Adipose tissue (tissue), 3 donors: ENCODE measurements around the gene PXYLP1. TPM values are rescaled to one million over a fixed set of nuclear protein-coding genes. Genes with fewer than 3 reads are reported as not detected.

Experiments
- H3K27ac ChIP-seq: one replicate; pipeline ENCODE4 v1.5.1; 2013; ENCODE audit warnings: low read depth, low read length
- WGBS, 3 donors: extraction: QIAGEN DNeasy Blood & Tissue Kit; methylation state at CpG; one replicate each; pipeline ENCODE4 v1.1.7; 2013; 5-methylcytosine and 5-hydroxymethylcytosine counted together
- polyA plus RNA-seq, 3 donors: library from polyadenylated mRNA; stranded (reverse); fragments of 200-250 nt; gene quantifications; one replicate each; pipeline ENCODE4 v1.2.3, GENCODE V29; 2013
- donor health status: healthy with polysubstance abuse.
- donor health status: Bipolar disorder and iron deficiency.
- donor health status: healthy.

Gene PXYLP1
- polyA plus RNA-seq, 3 donors, result 2.4 to 7.9 (median 5.1) TPM

GRCh38 chr3:141262308-141262705, 30.7 kb downstream of the PXYLP1 start:
- 91 to 96% (median 92%) methylated on average over 4 of the region's 4 CpGs for WGBS, 3 donors
- no peak overlapping the region for H3K27ac ChIP-seq

- no peak overlapping the region for H3K27ac ChIP-seq
- 95 to 96% (median 96%) methylated on average over 9 of the region's 9 CpGs for WGBS, 3 donors
Observed at GRCh38 chr3:141266186-141266585, 34.6 kb downstream of the PXYLP1 start.

GRCh38 chr3:141266797-141267555, 35.4 kb downstream of the PXYLP1 start:
- 39 to 72% (median 50%) methylated on average over 13 of the region's 13 CpGs for WGBS, 3 donors

GRCh38 chr3:141267629-141268028, 36.0 kb downstream of the PXYLP1 start:
- H3K27ac ChIP-seq, result no peak overlapping the region

More at GRCh38 chr3:141266797-141267555, 35.4 kb downstream of the PXYLP1 start:
- H3K27ac ChIP-seq, result no peak overlapping the region

- 82 to 96% (median 86%) methylated on average over 7 of the region's 7 CpGs for WGBS, 3 donors
- no peak overlapping the region for H3K27ac ChIP-seq
Observed at GRCh38 chr3:141268306-141268705, 36.7 kb downstream of the PXYLP1 start.

GRCh38 chr3:141268791-141269190, 37.2 kb downstream of the PXYLP1 start:
- WGBS, 3 donors, result 93 to 99% (median 96%) methylated on average over 4 of the region's 4 CpGs
- no peak overlapping the region for H3K27ac ChIP-seq

- no peak overlapping the region for H3K27ac ChIP-seq
- WGBS, 3 donors, result 94 to 96% (median 95%) methylated on average over 3 of the region's 3 CpGs
Observed at GRCh38 chr3:141269961-141270360, 38.3 kb downstream of the PXYLP1 start.

GRCh38 chr3:141271279-141272030, 39.8 kb downstream of the PXYLP1 start:
- WGBS, 3 donors, result 80 to 90% (median 87%) methylated on average over 4 of the region's 4 CpGs
- H3K27ac ChIP-seq, result no peak overlapping the region

GRCh38 chr3:141272906-141273662, 41.5 kb downstream of the PXYLP1 start:
- WGBS, 3 donors, result 95 to 96% (median 95%) methylated on average over 8 of the region's 8 CpGs
- H3K27ac ChIP-seq, result no peak overlapping the region

- WGBS, 3 donors, result 94 to 95% (median 94%) methylated on average over 14 to 15 of the region's 15 CpGs
- H3K27ac ChIP-seq, result no peak overlapping the region
Observed at GRCh38 chr3:141273700-141274410, 42.2 kb downstream of the PXYLP1 start.

GRCh38 chr3:141274411-141275031, 42.9 kb downstream of the PXYLP1 start:
- H3K27ac ChIP-seq, result no peak overlapping the region

GRCh38 chr3:141275032-141275422, 43.4 kb downstream of the PXYLP1 start:
- 63 to 91% (median 85%) methylated on average over 1 of the region's 1 CpG for WGBS, 3 donors
- no peak overlapping the region for H3K27ac ChIP-seq

More at GRCh38 chr3:141274411-141275031, 42.9 kb downstream of the PXYLP1 start:
- WGBS, 3 donors, result 92 to 95% (median 93%) methylated on average over 10 of the region's 10 CpGs

GRCh38 chr3:141275511-141275910, 43.9 kb downstream of the PXYLP1 start:
- 49 to 76% (median 67%) methylated on average over 2 of the region's 2 CpGs for WGBS, 3 donors
- H3K27ac ChIP-seq, result no peak overlapping the region

GRCh38 chr3:141275973-141276372, 44.3 kb downstream of the PXYLP1 start:
- H3K27ac ChIP-seq, result no peak overlapping the region
- WGBS, 3 donors, result 74 to 95% (median 81%) methylated on average over 7 of the region's 7 CpGs

- 73 to 85% (median 78%) methylated on average over 9 of the region's 9 CpGs for WGBS, 3 donors
- no peak overlapping the region for H3K27ac ChIP-seq
Observed at GRCh38 chr3:141276398-141276797, 44.8 kb downstream of the PXYLP1 start.

GRCh38 chr3:141277451-141277850, 45.8 kb downstream of the PXYLP1 start:
- no peak overlapping the region for H3K27ac ChIP-seq
- WGBS, 3 donors, result 58 to 77% (median 74%) methylated on average over 6 of the region's 6 CpGs

GRCh38 chr3:141278196-141279076, 46.8 kb downstream of the PXYLP1 start:
- H3K27ac ChIP-seq, result no peak overlapping the region
- WGBS, 3 donors, result 83 to 89% (median 85%) methylated on average over 17 of the region's 17 CpGs
